GM21576 (cell line): Measurements from ENCODE around the gene CPNE6.
A peak's percentile ranks its signal among the peaks of the same experiment; 100 is the strongest.

Experiments used
- ATAC-seq: cut with Tn5 transposase; IDR thresholded peaks from one replicate; pipeline ENCODE4 v1.9.1; 2021; ENCODE audit warnings: mild to moderate bottlenecking, moderate library complexity; ENCODE audit not compliant: unreplicated experiment

CPNE6 gene

GRCh38 chr14:24084440-24084839 is 13.1 kb downstream of the CPNE6 start:
- no peak for ATAC-seq

GRCh38 chr14:24085215-24085614 is 13.9 kb downstream of the CPNE6 start:
- ATAC-seq = no peak

GRCh38 chr14:24086193-24086955 is 15.0 kb downstream of the CPNE6 start:
- no peak for ATAC-seq

- ATAC-seq = no peak
Measured at GRCh38 chr14:24087004-24087403, 15.6 kb downstream of the CPNE6 start.

GRCh38 chr14:24088095-24088494 is 16.7 kb downstream of the CPNE6 start:
- no peak for ATAC-seq

- no peak for ATAC-seq
Measured at GRCh38 chr14:24089890-24090289, 18.5 kb downstream of the CPNE6 start.

GRCh38 chr14:24092110-24092504 is 20.7 kb downstream of the CPNE6 start:
- no peak for ATAC-seq

- no peak for ATAC-seq
Measured at GRCh38 chr14:24092505-24093206, 21.3 kb downstream of the CPNE6 start.

- no peak for ATAC-seq
Measured at GRCh38 chr14:24093207-24093900, 22.0 kb downstream of the CPNE6 start.

GRCh38 chr14:24093901-24094840 is 22.8 kb downstream of the CPNE6 start, which contains the start of gene PCK2:
TSS of gene PCK2 (plus strand) at chr14:24094311. CDS start at chr14:24094406, 95 bp downstream.
- peak; percentile 45 for ATAC-seq

- no peak for ATAC-seq
Measured at GRCh38 chr14:24094841-24095270, 23.5 kb downstream of the CPNE6 start.

GRCh38 chr14:24095271-24096068 is 24.1 kb downstream of the CPNE6 start:
- ATAC-seq = peak; percentile 70

- ATAC-seq = no peak
Measured at GRCh38 chr14:24096545-24097181, 25.3 kb downstream of the CPNE6 start.

- ATAC-seq = no peak
Measured at GRCh38 chr14:24098229-24098926, 27.0 kb downstream of the CPNE6 start.

- no peak for ATAC-seq
Measured at GRCh38 chr14:24098927-24099813, 27.8 kb downstream of the CPNE6 start.

GRCh38 chr14:24100197-24100981 is 29.0 kb downstream of the CPNE6 start:
- no peak for ATAC-seq

GRCh38 chr14:24100982-24101494 is 29.7 kb downstream of the CPNE6 start:
- ATAC-seq = no peak
